HCEC 1CT (cell line): Measurements from ENCODE around the gene ZNF28.
"Not testable (repeated sequence)": the region's sequence is repeated elsewhere in the genome, so short reads cannot be mapped to it uniquely, and the experiment has no call there.

ENCODE experiments used
- DNase-seq: peaks from one replicate; pipeline ENCODE4 v3.0.0-alpha.2; 2017

ZNF28 gene

GRCh38 chr19:52821204-52821960 is at the start of gene ZNF28:
ZNF28 (minus strand) TSS chr19:52821633; CDS start chr19:52817958, 3,675 bp downstream.
- DNase-seq, result peak; percentile 11

- not testable (repeated sequence) for DNase-seq
Observed at GRCh38 chr19:52868031-52868430, 46.6 kb upstream of the ZNF28 start.

- peak; percentile 50 for DNase-seq
Observed at GRCh38 chr19:52857378-52858191, 36.2 kb upstream of the ZNF28 start, which contains the start of gene ZNF468. ZNF468 (minus strand) TSS chr19:52857619; CDS start chr19:52854272, 3,347 bp downstream.

DNA sequence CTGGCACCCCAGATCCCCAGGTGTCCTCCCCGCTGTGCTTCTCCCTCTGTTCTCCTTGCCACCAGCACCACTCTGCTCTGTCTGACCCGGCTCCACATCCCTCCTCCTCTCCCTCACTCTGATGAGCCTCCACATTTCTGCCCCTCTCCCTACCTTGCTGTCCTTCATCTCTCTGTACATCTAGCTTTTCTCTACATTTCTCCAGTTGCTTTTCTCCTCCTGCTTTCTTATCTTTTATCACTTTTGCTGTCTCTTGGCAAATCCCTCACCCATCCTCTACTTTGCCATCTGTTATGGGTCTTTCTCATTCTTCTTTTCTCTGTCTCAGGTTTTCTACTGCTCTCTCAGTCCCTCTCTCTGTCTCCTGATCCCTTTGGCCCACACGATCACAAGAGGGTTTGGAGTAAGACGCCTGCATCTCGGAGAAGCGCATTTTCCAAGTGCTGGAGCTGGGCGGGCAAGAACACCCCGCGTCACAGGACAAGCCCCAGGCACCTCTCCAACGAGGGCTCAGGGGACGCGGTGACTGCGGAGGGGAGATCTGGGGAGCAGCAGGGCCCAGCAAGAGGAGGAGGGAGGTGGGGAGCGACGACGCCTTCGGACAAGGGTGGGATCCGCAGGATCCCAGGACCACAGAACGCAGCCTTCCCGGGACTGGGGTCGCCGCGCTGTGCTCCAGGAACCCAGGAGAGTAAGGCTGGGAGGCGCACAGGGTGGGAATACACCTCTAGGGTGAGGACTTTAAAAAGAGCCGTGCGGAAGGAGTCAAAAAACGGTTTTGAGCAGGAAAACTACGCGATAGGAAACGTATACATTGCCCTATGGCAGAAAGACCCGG is 35.3 kb upstream of the ZNF28 start:
- not testable (repeated sequence) for DNase-seq

DNA sequence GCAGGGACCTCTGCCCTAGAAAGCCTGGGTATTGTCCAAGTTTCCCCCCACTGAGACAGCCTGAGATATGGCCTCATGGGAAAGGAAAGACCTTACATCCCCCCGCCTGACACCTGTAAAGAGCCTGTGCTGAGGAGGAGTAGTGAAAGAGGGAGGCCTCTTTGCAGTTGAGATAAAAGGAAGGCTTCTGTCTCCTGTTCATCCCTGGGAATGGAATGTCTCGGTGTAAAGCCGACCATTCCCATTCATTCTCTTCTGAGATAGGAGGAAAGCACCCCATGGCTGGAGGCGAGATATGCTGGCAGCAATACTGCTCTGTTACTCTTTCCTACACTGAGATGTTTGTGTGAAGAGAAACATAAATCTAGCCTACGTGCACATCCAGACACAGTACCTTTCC is 25.9 kb upstream of the ZNF28 start:
- not testable (repeated sequence) for DNase-seq

GRCh38 chr19:52840825-52841465 is 19.5 kb upstream of the ZNF28 start:
- not testable (repeated sequence) for DNase-seq

- DNase-seq, result not testable (repeated sequence)
Observed at GRCh38 chr19:52834289-52834688, 12.9 kb upstream of the ZNF28 start.

GRCh38 chr19:52833541-52833940 is 12.1 kb upstream of the ZNF28 start:
- not testable (repeated sequence) for DNase-seq

DNA sequence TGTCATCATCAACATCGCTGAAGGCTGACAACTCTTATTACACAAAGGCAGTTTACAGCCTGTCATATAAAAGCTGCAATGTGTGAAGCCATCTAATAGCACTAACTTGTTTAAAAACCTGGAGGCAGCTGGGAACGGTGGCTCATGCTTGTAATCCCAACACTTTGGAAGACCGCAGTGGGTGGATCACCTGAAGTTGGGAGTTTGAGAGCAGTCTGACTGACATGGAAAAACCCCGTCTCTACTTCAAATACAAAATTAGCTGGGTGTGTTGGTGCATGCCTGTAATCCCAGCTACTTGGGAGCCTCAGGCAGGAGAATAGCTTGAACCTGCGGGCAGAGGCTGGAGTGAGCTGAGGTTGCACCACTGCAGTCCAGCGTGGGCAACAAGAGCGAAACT is 8.4 kb upstream of the ZNF28 start:
- DNase-seq, result not testable (repeated sequence)

- DNase-seq, result no peak
Observed at GRCh38 chr19:52825765-52826164, 4.3 kb upstream of the ZNF28 start.

- DNase-seq, result no peak
Observed at GRCh38 chr19:52823676-52824075, 2.2 kb upstream of the ZNF28 start.

DNA sequence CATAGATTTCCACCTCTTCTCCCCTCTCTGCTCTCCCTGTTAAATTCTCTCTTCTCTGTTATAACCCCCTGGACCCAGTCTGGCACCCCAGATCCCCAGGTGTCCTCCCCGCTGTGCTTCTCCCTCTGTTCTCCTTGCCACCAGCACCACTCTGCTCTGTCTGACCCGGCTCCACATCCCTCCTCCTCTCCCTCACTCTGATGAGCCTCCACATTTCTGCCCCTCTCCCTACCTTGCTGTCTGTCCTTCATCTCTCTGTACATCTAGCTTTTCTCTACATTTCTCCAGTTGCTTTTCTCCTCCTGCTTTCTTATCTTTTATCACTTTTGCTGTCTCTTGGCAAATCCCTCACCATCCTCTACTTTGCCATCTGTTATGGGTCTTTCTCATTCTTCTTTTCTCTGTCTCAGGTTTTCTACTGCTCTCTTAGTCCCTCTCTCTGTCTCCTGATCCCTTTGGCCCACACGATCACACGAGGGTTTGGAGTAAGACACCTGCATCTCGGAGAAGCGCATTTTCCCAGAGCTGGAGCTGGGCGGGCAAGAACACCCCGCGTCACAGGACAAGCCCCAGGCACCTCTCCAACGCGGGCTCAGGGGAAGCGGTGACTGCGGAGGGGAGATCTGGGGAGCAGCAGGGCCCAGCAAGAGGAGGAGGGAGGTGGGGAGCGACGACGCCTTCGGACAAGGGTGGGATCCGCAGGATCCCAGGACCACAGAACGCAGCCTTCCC is 795 bp downstream of the ZNF28 start:
- DNase-seq, result not testable (repeated sequence)

- no peak for DNase-seq
Observed at GRCh38 chr19:52809801-52810200, 11.6 kb downstream of the ZNF28 start.

- not testable (repeated sequence) for DNase-seq
Observed at GRCh38 chr19:52799950-52800640, 21.3 kb downstream of the ZNF28 start.

DNA sequence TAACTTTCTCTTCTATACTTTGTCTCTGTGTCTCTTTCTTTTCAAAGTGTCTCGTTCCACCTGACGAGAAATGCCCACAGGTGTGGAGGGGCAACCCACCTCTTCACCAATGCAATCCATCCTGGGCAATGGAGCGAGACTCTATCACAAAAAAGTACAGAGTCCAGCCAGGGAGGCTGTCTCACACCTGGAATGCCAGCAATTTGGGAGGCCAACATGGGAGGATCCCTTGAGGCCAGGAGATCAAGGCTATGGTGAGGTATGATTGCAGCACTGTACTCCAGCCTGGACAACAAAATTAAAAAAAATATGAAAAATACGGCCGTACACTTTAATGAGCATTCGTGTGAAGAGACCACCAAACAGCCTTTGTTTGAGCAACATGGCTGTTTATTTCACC is 32.0 kb downstream of the ZNF28 start:
- DNase-seq, result no peak

DNA sequence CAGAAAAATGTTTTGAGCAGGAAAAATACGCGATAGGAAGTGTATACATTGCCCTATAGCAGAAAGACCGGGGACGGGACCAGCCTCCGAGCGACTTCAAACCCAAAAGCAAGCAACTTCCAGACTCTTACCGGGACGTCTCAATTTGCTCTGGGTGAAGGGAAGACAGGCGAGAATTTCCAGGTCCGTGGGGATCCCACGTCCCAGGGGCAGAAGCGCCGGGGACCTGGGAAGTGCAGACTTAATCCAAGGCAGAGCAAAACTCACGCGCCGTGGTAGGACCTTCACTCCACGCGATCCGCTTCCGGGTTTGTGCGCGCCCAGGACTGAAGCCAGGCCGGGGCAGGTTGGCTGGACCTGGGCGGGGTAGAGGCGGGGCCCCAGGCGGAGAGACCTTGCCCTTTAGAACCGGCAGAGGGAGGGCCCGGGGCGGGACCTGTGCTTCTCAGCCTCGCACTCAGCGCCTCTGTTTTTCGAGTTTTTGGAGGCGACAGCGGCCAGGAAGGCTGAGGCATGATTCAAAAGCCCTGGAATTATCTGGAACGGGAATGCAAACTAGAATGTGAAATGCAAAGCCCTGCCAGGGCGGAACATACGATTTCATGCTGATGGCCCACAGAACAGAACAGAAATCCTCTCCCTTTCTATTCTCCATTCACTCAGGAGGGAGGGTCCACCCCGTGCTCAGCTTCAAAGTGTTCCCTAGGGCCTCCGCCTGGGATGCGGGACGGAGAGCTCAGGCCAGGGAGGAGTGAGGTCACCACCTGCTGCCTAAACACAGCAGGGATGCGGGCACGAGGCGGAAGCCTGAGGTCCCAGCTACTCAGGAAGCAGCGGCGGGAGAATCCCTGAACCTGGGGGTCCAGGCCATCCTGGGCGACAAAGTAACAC is 34.7 kb downstream of the ZNF28 start, which contains the start of gene ZNF600:
Gene ZNF600 (minus strand): TSS at position 328 of the 891 bp plus-strand sequence. CDS start 7,903 bp downstream, outside the sequence.
- DNase-seq, result peak; percentile 60

GRCh38 chr19:52786078-52786463 is 35.4 kb downstream of the ZNF28 start:
- no peak for DNase-seq

- no peak for DNase-seq
Observed at GRCh38 chr19:52785506-52785905, 35.9 kb downstream of the ZNF28 start.

DNA sequence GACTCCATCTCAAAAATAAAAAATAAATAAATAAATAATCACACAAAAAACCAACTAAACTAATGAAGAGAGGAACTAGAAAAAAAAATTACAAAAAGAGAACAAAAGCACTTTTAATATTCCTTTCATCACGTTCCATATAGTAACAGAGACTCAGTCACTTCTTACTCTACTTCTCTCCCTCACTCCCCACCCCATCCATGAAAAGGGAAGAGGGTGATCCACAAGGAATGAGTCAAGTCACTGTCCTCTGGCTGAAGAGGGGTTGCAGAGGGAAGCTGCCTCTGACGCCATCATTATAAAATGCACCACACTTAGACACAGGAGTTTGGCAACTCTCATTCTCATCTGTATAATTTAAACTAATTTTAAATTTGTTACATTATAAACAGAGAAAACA is 38.6 kb downstream of the ZNF28 start:
- DNase-seq, result not testable (repeated sequence)

GRCh38 chr19:52778811-52779210 is 42.6 kb downstream of the ZNF28 start:
- DNase-seq, result no peak
